ENCODE results near the gene MEF2A. TPM values are rescaled to one million over a fixed set of nuclear protein-coding genes. Genes with fewer than 3 reads are reported as not detected.

MEF2A gene
- polyA plus RNA-seq, 4 donors = 49.8 to 55.6 (median 52.1) TPM

DNA sequence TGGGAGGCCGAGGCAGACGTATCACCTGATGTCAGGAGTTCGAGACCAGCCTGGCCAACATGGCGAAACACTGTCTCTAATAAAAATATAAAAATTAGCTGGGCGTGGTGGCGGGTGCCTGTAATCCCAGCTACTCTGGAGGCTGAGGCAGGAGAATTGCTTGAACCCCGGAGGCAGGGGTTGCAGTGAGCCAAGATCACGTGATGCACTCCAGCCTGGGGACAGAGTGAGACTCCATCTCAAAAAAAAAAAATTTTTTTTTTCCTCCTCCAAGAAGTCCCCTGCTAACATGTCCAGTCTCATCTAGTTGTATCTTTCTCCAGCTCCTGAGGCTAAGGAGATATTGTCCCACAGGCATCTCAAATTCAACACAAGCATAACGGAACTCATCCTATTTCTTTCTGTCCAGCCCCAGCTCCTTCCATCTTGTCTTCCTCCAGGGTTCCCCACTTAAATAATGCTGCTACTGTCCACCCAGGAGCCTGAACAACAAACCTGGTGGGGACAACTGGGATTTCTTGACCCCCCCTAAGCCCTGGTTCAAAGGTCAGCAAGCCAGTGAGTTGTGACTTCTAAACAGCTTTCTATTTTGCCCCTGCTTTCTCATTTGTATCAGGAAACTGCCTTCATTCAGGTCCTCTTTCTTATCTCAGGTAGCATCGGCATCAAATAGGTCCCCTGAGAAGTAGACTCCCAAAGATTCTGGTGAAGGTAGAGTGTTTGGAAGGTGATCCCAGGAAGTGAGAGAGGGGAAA, 4.1 kb upstream of the MEF2A start:
- DNase-seq (ENCODE audit: low read depth in 4 of 4, low spot score in 2 of 4) = no peak

DNA sequence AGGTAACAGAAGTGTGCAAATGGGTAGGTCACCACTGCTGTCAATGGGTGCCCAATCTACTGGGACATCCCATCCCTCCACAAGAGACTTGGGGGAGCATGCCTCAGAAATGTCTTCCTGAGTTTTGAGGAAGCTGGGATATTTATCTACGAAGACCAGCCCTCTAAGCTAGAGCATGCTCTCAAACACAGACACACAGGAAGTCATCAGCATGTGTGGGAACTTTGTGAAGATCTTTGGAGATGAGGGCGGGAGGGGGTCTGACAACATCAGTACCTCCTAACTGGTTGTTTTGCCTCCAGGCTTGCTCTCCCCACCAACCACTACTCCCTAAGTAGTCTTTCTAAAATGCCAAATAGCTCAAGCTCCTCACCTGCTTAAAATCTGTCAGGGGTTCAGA, 3.5 kb upstream of the MEF2A start:
- DNase-seq (ENCODE audit: low read depth in 4 of 4, low spot score in 2 of 4) = no peak

DNA sequence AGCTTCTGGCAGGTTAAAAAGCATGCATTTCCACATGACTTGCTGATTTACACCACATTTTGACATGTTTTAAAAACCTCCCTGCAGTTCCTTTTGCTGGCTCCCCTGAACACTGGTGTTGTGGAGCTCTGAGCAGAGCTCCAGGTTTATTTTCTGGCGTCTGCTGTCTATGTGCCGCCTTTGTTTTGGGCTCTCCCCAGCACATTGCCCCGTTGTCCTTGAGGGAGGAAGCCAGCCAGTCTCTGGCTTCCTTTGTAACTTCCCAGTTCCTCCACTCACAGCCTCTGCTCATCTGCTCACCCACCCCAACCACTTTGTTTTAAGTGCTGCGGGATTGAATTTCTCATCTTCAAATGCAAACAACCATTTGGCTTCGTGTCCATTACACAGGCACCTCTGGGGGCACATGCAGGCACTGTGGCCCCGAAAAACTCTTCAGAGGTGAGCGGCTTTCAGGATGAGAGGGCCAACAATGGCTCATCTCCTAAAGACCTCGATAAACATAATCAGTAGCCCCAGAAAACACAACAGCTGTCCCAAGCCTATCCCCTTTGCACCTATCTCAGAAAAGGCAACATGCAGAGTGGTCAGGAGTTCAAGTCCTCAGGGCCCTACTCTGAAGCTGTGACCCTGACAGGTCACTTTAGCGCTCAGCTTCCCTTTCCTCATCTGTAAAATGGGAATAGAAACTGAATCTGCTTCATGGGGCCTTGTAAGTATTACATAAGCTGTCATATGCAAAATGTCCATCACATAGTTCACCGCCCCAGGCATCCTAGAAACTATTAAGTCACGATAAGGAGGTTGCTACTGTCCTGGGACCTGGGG, 1.3 kb upstream of the MEF2A start:
- peak in 1 of 4 donors; percentile 28 for DNase-seq (ENCODE audit: low read depth in 4 of 4, low spot score in 2 of 4)

DNA sequence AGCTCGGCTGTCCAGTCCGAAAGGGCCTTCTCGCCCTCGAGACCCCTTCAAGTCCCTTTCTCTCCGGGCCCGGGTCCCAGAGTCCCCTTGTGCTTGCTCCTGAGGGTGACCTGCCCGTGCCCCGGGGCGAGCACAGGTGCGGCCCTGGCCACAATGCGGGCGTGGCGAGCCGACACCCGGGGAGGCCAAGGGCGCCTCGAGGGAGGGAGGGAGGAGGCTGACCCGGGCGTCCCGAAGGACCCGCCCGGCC, 810 bp upstream of the MEF2A start:
- DNase-seq (ENCODE audit: low read depth in 4 of 4, low spot score in 2 of 4) = no peak

DNA sequence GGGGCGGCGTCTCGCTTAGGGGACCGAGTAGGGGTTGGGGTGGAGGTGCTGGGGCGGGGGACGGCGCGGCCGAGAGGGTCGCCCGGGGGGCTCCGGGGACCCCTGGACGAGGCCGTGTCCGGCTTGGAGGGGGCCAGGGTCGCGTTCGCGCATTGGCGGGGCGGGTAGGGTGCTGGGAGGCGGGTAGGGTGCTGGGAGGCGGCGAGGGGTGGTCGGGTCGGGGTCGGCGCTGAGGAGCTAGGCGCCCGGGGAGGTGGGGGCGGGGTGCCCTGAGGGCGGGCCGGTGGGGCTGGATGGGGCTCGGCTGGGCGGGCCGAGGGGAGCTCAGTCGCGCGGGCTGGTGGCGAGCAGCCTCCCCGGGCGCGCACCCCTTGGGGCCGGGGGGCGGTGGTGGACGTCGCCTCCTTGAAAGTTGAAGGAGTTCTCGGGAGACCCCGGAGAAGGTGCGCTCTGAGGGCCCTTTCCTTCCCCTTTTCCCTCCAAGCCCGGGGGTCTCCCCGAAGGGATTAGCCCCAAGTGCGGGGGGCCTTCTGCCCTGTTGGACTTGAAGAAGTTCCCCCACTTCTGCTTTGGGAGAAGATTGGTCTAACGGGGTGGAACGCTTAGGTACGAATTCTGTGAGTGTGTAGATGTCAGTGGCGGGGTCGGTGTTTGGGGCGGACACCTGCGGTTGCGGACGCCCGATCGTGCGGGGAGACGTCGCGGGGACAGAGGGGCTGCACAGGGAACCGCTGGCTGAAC, 543 bp downstream of the MEF2A start:
- peak in 1 of 4 donors; percentile 29 for DNase-seq (ENCODE audit: low read depth in 4 of 4, low spot score in 2 of 4)

DNA sequence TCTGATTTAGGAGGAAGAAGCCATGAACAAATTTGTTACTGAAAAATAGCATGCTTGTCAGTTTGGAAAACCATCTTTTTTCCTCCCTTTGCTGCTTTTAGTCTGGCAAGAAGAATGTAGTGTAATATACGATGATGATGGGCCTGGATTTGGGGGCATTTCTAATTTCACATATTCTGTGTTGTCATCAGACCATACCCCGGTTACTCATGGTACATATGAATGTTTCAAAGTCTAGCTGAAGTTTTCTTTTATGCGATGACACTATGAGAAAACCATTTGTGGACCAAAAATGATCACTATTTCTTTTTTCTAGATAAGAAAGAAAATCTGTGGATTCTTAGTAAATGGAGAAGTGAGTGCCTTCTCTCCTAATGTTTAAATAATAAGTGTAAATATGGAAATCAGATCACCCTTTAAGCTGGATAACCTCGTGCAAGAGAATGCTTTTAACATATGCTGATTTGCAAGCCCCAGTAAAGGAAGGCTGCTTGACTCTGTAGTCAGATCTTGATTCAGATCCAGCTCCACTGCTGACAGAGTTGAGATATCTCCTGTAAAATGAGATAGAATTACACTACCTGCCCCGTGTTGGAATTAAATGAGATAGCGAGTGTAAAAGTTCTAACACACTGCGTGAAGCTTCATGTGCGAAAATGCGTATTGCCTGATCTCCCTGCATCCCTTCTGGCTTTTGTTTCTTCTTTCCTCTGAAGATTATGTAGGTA, 3.0 kb downstream of the MEF2A start:
- DNase-seq (ENCODE audit: low read depth in 4 of 4, low spot score in 2 of 4) = no peak

DNA sequence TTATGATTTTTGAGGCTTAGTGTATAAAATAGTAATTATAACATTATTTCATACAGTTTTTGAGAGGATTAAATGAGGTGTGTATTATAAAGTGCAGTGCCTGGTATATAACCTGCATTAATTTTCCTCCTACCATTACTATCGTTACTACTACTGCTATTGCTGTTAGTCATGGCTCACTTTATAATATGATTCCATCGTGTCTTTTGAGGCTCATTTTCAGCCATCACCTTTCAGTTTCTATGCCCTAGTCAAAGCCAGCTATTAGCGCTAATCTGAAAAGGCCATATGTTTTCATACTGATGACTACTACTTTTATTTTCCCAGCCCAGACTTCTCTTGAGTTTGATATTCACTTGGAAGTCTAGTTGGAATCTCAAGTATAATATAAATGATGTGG, 5.5 kb downstream of the MEF2A start:
- DNase-seq (ENCODE audit: low read depth in 4 of 4, low spot score in 2 of 4) = no peak

DNA sequence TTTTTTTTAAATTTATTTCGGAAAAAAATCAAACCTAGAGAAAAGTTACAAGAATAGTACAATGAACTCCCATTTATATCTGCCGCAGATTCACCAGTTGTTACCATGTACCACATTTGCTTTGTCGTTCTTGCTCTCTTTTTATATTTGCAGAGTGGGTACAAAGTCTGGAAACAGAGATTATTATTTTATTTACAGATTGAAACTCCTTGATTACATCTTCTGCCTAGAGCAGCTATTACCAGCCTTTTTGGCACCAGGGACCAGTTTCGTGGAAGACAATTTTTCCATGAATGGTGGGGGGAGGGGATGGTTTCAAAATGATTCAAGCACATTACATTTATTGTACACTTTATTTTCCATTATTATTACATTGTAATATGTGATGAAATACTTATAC, 8.3 kb downstream of the MEF2A start:
- no peak for DNase-seq (ENCODE audit: low read depth in 4 of 4, low spot score in 2 of 4)

DNA sequence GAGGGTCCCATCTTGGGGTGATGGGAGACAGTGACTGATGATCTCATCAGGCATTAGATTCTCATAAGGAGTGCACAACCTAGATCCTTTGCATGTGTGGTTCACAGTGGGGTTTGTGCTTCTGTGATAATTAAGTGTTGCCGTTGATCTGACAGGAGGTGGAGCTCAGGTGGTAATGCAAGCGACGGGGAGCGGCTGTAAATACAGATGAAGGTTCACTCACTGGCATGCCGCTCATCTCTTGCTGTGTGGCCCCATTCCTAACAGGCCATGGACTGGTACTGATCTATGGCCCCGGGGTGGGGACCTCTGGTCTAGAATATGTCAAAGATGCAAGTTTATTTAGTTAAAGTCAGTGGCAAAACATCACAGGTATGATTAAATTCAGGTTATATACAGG, 8.7 kb downstream of the MEF2A start:
- no peak for DNase-seq (ENCODE audit: low read depth in 4 of 4, low spot score in 2 of 4)

DNA sequence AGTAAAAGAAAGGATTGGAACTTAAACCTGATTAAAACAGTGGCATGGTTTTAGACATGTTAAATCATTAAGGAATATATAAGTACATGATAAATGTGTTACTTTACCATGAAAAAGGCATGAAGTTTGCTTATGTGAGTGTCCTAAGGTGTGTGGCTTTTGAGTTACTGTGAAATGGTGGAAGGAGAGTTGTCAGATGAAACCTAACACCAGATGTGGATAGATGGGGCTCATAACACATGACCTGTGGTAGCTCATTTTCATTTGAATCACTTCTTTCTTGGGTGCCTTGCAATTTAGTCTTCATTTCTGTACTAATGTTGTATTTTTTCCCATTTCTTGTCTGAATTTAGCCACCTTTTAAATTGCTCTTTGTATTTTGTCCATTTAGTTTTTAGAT, 13.0 kb downstream of the MEF2A start:
- no peak for DNase-seq (ENCODE audit: low read depth in 4 of 4, low spot score in 2 of 4)

DNA sequence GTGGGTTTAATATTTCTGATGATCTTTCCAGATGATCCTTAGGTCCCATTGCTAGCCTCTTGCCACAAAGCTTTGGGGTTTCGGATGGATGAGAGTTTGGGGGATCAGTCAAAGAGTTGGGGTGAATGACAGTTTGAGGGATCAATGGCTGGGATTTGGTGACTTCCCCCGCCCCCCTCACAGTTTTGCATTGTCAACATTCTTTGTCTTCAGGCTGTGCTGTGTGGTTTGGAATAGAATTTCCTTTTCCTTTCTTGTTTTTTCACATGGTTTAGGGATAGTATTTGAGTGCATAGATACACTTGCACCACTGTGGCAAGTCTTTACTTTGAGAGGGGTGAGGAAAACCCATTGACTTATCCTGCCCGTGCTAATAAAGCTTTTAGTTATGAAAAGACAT, 14.3 kb downstream of the MEF2A start:
- no peak for DNase-seq (ENCODE audit: low read depth in 4 of 4, low spot score in 2 of 4)

DNA sequence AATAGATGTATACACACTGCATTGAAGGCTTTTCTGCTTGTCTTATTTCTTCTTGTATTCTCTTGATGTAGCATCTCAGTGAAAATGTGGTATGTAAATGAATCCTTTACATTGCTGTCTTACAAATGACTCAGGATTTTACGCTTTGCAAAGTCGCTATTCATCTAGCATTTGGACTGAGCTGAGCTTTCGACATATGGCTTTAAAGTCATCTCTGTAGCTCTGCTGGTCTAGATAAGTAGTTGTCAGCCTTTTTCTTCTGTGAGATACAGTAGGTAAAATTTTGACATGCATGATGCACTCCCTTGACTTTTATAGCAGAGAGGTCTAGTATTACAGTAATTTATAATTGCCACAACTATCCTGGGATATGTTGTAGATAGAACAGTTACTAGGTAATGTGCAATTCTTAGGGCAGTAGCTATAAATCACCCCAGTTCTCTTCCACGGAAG, 16.8 kb downstream of the MEF2A start:
- no peak for DNase-seq (ENCODE audit: low read depth in 4 of 4, low spot score in 2 of 4)

DNA sequence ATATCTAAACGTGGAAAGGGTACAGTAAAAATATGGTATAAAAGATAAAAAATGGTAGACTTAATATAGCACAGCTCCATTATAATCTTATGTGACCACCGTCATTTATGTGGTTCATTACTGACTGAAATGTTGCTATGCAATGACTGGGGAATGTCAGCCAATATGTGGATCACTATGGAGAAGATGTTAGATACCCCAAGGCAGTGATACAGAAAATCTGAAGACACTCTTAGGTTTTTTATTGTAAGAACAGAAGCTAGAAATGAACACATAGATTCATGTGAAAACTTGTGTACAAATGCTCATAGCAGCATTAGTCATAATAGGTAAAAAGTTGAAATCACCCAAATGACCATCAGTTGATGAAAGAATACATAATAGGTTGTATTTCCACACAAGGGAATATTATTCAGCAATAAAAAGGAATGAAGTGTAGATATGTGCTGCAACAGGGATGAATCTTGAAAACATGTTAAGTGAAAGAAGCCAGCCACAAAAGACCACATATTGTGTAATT, 18.4 kb downstream of the MEF2A start:
- no peak for DNase-seq (ENCODE audit: low read depth in 4 of 4, low spot score in 2 of 4)

DNA sequence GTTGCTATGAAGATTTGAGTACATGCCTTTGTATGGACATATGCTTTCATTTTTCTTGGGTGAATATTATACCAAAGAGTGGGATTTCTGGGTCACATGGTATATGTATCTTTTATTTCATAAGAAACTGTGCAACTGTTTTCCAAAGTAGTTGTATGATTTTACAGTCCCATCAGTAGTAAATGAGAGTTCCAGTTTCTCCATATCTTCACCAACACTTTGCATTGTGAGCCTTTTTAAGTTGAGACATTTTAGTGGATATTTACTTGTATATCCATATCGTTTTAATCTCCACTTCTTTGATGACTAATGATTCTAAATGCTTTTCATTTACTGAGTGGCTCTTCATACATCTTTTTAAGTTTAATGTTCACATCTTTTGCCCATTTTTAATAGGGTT, 20.3 kb downstream of the MEF2A start:
- no peak for DNase-seq (ENCODE audit: low read depth in 4 of 4, low spot score in 2 of 4)

DNA sequence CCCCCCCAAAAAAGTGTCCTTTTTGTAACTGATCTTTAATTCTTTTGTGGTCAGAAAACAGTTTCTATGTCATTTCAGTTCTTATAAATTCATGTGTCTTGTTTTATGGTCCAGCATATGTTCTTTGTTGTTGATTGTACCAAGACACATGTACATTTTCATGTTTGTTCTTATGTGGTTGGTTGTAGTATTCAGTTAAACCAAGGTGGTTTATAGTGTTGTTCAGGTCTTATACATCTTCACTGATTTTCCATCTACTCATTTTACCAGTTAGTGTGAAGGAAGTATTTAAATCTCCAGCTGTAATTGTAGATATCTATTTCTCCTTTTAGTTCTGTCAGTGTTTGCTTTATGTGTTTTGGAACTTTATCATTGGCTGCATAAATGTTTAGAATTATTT, 24.0 kb downstream of the MEF2A start:
- no peak for DNase-seq (ENCODE audit: low read depth in 4 of 4, low spot score in 2 of 4)

DNA sequence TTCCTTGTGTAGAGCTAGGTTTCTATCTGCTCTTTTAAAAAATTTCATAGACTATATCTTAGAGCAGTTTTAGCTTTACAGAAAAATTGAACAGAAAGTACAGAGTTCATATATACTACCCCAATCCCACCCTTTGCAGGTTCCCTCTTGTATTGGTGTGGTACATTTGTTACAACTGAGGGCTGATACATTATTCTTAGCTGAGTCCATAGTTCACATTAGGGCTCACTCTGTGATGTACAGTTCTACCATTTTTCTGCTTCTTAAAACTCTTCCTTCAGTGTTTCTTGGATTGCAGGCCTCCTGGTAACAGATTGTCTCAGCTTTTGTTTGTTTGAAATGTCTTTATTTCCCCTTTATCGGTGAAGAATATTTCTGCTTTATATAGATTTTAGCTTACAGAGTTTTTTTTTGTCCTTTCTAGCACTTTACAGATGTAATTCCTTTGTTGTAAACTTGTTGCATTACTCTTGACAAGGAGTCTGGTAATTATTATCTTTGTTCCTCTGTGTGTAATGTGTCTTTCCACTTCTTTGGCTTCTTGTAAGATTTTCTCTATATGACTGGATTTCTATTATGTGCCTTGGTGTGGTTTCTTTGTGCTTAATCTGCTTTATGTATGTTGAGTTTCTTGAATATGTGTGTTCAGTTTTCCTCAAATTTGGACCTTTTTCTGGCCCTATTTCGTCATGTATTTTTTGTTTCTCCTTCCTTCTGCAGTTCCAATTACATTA, 25.3 kb downstream of the MEF2A start:
- DNase-seq (ENCODE audit: low read depth in 4 of 4, low spot score in 2 of 4) = no peak

DNA sequence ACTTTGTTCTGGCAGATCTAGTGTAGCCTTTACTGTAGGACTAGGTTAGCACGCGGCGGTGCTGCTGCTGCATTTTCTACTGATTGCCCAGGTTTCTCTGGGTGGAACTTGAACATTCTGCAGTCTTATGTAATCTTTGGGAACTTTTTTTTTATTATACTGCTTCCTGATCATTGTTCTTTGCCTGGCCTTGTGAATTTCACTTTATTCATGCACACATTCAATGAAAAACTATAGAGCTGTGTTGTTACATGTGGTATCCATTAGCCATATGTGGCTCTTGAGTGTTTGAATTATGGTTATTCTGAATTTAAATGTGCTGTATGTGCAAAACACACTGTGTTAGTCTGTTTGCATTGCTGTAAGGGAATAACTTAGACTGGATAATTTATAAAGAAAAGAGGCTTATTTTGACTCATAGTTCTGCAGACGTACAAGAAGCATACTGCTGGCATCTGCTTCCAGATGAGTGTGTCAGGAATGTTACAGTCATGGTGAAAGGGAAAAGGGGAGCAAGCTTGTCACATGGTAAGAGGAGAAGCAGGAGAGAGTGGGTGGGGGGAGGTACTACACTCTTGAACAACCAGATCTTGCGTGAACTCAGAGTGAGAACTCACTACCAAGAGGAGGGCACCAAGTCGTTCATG, 26.5 kb downstream of the MEF2A start:
- DNase-seq (ENCODE audit: low read depth in 4 of 4, low spot score in 2 of 4) = no peak

DNA sequence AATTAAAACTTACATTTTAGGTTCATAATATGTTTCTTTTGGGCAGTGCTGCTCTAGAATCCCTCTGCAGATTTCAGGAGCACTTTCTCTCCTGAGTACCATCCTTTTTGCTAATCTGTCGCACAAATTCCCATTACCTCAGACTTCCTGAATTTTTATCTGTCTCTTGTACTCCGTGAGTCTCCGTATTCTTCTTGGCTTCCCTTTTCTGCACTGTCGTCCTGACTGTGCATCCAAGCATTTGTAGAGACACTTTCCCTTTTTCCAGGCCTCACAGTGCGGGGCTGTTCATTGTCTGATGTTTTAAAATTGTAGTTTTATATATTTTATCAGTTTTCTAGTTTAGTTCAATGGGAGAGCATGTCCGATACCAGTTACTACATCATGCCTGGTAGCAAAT, 27.3 kb downstream of the MEF2A start:
- DNase-seq (ENCODE audit: low read depth in 4 of 4, low spot score in 2 of 4) = no peak

DNA sequence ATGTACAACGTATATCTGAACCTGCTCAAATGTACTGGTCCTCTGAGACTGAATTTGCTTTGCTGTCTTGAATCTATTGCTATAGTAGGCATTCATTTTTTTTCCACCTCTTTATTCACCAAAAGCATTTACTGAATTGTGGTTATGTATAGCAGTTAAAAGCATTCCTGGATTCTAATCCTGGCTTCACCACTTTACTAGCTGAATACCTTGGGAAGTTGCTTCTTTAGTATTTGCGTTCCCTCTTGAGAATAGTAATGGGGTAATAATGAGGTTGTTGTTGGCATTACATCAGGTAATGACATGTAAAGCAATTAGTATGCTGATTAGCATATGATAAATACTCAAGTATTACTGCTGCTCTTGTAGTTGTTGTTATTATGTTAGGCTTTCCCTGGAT, 29.1 kb downstream of the MEF2A start:
- DNase-seq (ENCODE audit: low read depth in 4 of 4, low spot score in 2 of 4) = no peak

DNA sequence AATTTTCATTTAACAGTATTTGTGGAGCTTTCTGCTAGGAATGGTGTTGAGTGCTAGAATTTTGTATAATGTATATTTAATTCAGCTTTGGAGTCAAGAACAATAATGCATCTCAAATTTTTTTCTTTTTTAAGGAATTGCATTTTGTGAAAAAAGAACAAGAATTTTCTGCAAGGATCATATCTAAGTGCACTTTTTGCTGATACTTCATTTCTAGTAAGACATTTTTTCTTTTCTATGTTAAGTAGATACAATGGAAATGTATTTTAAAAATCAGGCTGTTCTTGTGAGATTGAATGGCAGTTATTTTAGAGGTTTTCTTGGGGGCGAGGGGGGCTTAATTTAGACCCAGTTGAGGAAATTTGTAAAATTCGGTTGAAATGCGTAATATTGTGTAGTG, 32.5 kb downstream of the MEF2A start:
- DNase-seq (ENCODE audit: low read depth in 4 of 4, low spot score in 2 of 4) = no peak

Measured in left renal cortex interstitium (tissue), 4 donors.